GM13976 (cell line): ENCODE results near the gene GTF3C2.
A peak's percentile ranks its signal among the peaks of the same experiment; 100 is the strongest.

Source experiments
- DNase-seq: peaks from one replicate; pipeline ENCODE4 v3.0.0; 2012; ENCODE audit warnings: low spot score
- in situ Hi-C: fragments of 300-500 bp; cut with MboI; formaldehyde crosslinking; loops from one replicate; pipeline ENCODE4 v1.12.0; 2022; ENCODE audit warnings: low sequenced_read_pairs, mixed read lengths, inconsistent platforms; ENCODE audit not compliant: unreplicated experiment
- TF ChIP-seq, protein P1 (sequence below): IDR thresholded peaks from 2 replicates; pipeline ENCODE4 v1.5.1; 2012; ENCODE audit warnings: borderline replicate concordance, mild to moderate bottlenecking; ENCODE audit not compliant: insufficient read depth; ENCODE audit errors: extremely low read depth, missing control alignments, control extremely low read depth

Gene GTF3C2

GRCh38 chr2:27309651-27310050 lies 46.9 kb downstream of the GTF3C2 start:
- in situ Hi-C loops: no loop called here
- TF ChIP-seq, protein P1, sequence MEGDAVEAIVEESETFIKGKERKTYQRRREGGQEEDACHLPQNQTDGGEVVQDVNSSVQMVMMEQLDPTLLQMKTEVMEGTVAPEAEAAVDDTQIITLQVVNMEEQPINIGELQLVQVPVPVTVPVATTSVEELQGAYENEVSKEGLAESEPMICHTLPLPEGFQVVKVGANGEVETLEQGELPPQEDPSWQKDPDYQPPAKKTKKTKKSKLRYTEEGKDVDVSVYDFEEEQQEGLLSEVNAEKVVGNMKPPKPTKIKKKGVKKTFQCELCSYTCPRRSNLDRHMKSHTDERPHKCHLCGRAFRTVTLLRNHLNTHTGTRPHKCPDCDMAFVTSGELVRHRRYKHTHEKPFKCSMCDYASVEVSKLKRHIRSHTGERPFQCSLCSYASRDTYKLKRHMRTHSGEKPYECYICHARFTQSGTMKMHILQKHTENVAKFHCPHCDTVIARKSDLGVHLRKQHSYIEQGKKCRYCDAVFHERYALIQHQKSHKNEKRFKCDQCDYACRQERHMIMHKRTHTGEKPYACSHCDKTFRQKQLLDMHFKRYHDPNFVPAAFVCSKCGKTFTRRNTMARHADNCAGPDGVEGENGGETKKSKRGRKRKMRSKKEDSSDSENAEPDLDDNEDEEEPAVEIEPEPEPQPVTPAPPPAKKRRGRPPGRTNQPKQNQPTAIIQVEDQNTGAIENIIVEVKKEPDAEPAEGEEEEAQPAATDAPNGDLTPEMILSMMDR: no peak
- no peak for DNase-seq

DNA sequence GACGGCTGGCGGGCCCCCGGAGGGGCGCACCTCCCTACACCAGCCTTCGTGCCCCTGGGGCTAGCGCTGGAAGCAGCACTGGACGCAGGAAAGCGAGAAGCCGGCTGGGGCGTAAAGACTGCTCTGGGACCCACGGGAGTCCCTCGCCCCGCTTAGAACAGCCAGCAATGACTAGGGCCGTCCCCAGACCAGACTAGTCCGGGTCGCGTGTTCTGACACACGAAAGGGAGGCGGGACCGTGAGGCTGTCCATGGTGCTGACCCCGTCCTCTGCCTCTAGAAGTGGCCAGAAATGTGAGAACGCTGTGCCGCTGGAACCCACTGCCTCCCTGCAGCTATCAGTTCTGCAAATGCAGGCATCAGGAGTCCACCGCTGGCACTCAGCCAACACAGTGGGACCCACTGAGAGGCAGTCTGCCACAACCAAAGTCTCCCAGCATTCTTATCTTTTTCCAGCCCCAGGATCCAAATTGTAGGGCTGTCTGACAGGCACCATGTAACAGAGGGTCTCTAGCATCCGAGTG lies 48.1 kb downstream of the GTF3C2 start, which contains the start of gene UCN:
TSS of gene UCN (minus strand) at position 87 of the 523 bp plus-strand sequence. CDS start 550 bp downstream, outside the sequence.
- in situ Hi-C loops: no loop called here
- no peak for DNase-seq
- TF ChIP-seq, protein P1: no peak

DNA sequence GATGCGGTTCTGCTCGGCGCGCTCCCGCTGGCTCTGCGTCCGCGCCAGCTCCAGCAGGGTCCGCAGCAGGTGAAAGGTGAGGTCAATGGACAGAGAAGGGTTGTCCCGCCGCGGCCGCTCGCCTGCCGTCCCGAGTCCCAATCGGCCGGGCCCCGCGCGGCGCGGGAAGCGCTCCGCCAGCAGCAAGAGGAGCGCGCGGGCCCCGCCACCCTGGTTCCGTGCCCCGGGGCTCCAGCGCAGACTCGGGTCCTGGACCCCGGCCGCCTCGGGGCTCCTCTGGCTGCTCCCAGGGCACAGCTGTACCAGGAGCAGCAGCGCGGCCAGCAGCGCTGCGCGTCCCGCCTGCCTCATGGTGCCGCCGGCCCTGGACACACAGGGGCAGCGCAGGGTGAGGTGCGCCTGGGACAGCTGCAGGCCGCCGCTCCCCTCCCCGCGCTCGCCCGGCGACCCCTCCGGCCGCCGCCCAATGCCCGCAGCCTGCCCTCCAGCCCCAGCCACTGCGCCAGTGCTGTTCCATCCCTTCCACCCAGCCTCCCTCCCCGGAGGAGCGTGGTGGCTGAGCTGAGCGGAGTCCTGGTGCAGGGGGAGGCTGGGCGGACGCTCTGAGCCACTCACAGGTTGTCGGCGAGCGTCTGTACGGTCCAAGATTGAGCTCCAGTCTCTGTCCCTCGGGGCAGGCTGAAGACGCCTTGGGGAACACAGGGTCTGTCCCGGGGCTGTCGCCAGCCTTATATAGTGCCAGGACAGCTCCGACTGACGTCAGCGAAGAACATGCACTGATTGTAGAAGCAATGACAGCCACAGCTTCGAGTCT lies 48.8 kb downstream of the GTF3C2 start:
- TF ChIP-seq, protein P1: no peak
- in situ Hi-C loops: no loop called here
- DNase-seq: no peak

DNA sequence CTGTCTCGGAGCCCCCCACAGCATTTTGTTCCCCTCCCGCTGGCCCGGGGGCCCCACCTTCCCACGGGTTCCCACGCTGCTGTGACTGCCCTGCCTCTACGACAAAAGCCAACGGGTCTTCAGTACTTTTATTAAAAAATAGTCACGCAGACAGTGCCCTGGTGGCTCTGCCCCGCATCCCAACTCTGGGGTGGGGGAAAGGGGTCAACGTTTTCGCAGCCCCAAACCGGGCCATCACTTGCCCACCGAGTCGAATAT lies 49.3 kb downstream of the GTF3C2 start:
- no peak for DNase-seq
- in situ Hi-C loops: no loop called here
- TF ChIP-seq, protein P1: no peak

GRCh38 chr2:27306573-27307286 lies 49.8 kb downstream of the GTF3C2 start:
- TF ChIP-seq, protein P1: no peak
- peak; percentile 56 for DNase-seq
- in situ Hi-C loops: no loop called here

DNA sequence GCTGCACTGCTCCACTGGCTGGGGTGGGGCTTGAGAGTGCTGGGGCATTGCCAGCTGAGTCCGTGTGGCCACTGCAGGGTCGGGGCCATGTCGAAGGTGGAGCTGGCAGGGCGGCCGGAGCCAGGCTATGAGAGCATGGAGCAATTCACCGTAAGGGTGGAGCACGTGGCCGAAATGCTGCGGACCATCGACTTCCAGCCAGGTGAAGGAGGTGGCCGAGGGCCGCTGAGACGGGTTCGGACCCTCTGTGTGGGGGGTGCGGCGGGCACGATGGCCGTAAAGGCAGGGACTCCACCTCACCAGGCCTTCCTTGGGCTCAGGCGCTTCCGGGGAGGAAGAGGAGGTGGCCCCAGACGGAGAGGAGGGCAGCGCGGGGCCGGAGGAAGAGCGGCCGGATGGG lies 50.4 kb downstream of the GTF3C2 start:
- TF ChIP-seq, protein P1: no peak
- DNase-seq: no peak
- in situ Hi-C loops: no loop called here
